ENCODE results near the gene SLC22A24.
"Not testable (repeated sequence)": the region's sequence is repeated elsewhere in the genome, so short reads cannot be mapped to it uniquely, and the experiment has no call there.

The SLC22A24 gene

DNA sequence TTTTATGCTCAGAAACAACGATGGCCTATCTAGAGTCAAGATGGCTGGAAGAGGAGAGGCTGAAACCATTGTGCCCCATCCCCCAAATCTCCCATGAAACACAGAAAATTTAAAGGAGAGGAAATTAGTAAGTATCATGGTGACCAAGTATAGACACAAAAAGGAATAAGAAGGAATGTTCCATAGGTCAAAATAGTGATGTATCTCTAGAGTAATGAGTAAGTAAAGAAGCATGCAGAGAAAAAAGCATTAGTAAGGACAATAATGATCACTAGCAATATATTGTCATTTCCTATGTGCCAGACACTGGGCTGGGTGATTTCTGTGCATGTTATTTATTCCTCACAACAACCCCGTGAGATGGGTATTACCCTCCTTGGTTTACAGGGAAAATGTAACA, 2.6 kb upstream of the SLC22A24 start:
- DNase-seq (ENCODE audit: low read depth), result no peak
- H3K4me3 ChIP-seq (ENCODE audit: control insufficient read depth, low read depth, low read length), result no peak overlapping the region
- TF ChIP-seq, protein P1, sequence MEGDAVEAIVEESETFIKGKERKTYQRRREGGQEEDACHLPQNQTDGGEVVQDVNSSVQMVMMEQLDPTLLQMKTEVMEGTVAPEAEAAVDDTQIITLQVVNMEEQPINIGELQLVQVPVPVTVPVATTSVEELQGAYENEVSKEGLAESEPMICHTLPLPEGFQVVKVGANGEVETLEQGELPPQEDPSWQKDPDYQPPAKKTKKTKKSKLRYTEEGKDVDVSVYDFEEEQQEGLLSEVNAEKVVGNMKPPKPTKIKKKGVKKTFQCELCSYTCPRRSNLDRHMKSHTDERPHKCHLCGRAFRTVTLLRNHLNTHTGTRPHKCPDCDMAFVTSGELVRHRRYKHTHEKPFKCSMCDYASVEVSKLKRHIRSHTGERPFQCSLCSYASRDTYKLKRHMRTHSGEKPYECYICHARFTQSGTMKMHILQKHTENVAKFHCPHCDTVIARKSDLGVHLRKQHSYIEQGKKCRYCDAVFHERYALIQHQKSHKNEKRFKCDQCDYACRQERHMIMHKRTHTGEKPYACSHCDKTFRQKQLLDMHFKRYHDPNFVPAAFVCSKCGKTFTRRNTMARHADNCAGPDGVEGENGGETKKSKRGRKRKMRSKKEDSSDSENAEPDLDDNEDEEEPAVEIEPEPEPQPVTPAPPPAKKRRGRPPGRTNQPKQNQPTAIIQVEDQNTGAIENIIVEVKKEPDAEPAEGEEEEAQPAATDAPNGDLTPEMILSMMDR (IDR thresholded peaks at IDR 0.05; ENCODE audit: control insufficient read depth, insufficient read depth, low read depth, low read length, missing control alignments), result no peak

DNA sequence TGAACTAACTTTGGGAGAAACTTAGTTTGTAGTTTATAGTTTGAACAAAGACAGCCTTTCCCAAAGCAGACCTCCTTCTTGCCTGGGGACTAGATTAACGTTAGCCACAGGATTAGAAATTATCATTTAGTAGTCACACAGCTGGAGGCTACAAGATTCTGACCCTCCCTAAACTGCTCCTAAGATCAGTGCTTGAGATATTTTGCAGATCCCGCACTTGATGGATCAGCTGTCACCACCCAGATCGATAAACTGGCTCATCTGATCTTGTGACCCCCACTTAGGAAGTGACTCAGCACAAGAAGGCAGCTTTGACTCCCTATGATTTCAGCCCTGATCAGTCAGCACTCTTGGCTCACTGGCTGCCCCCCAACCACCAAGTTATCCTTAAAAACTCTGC, 1.6 kb downstream of the SLC22A24 start:
- DNase-seq (ENCODE audit: low read depth), result no peak
- no peak overlapping the region for H3K4me3 ChIP-seq (ENCODE audit: control insufficient read depth, low read depth, low read length)
- TF ChIP-seq, protein P1 (IDR thresholded peaks at IDR 0.05; ENCODE audit: control insufficient read depth, insufficient read depth, low read depth, low read length, missing control alignments), result no peak

DNA sequence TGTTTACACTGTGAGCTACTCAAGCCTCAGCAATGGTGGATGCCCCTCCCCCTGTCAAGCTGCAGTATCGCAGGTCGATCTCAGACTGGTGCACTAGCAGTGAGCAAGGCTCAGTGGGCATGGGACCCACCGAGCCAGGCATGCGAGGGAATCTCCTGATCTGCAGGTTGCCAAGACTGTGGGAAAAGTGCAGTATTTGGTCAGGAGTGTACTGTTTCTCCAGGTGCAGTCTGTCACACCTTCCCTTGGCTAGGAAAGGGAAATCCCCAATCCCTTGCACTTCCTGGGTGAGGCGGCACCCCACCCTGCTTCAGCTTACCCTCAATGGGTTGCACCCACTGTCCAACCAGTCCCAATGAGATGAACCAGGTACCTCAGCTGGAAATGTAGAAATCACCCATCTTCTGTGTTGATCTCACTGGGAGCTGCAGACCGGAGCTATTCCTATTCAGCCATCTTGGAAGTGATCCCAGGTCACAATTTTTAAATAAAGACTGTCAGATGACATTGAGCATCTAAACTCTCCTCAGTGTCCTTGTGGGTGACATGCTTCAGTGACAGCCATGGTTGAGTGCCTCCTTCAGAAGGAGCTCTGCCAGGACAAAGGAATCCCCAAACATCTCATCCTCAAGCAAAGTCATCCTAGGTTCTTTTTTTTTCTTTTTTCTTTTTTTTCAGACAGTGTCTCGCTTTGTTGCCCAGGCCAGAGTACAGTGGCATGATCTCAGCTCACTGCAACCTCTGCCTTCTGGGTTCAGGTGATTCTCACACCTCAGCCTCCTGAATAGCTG, 10.8 kb downstream of the SLC22A24 start:
- no peak for DNase-seq (ENCODE audit: low read depth)
- TF ChIP-seq, protein P1 (IDR thresholded peaks at IDR 0.05; ENCODE audit: control insufficient read depth, insufficient read depth, low read depth, low read length, missing control alignments), result no peak
- H3K4me3 ChIP-seq (ENCODE audit: control insufficient read depth, low read depth, low read length), result no peak overlapping the region

DNA sequence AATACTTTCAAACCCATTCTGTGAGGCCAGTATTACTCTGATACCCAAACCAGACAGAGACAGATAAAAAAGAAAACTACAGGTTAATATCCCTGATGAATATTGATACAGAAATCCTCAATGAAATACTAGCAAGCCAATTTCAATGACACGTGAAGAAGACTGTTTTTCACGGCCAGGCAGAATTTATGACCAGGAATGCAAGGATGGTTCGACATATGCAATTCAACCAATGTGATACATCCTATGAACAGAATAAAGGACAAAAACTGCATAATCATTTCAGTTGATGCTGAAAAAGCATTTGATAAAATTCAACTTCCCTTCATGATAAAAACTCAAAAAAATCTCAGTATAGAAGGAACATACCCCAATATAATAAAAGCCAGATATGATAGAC, 44.5 kb downstream of the SLC22A24 start:
- TF ChIP-seq, protein P1 (IDR thresholded peaks at IDR 0.05; ENCODE audit: control insufficient read depth, insufficient read depth, low read depth, low read length, missing control alignments), result no peak
- H3K4me3 ChIP-seq (ENCODE audit: control insufficient read depth, low read depth, low read length), result no peak overlapping the region
- no peak for DNase-seq (ENCODE audit: low read depth)

DNA sequence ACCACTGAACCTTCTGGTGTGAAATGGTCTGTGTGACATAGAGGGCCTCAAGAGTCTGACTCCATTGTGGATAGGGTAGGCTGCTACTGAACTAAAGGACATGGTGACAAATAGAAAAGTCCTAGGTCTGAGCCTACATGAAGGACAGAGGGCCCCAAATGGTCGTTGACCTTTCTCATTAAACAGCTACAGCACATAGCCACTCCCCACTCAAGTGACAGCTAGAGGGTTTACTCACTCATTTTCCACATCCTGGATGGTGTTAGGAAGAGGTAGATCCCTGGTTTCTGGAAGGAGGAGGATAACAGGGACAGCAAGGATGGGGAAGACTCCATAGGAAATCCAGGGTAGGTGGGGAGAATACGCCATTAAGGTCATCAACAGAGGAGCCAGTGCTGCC, 63.3 kb downstream of the SLC22A24 start:
- TF ChIP-seq, protein P1 (IDR thresholded peaks at IDR 0.05; ENCODE audit: control insufficient read depth, insufficient read depth, low read depth, low read length, missing control alignments), result no peak
- no peak overlapping the region for H3K4me3 ChIP-seq (ENCODE audit: control insufficient read depth, low read depth, low read length)
- DNase-seq (ENCODE audit: low read depth), result no peak

DNA sequence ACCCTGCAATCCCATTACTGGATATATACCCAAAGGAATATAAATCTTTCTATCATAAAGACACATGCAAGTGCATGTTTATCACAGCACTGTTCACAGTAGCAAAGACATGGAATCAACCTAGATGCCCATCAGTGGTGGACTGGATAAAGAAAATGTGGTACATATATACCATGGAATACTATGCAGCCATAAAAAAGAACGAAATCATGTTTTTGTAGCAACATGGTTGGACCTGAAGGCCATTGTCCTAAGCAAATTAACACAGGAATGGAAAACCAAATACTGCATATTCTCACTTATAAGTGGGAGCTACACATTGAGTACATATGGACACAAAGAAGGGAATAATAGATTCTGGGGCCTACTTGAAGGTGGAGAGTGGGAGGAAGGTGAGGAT, 97.8 kb downstream of the SLC22A24 start:
- not testable (repeated sequence) for DNase-seq (ENCODE audit: low read depth); H3K4me3 ChIP-seq (ENCODE audit: control insufficient read depth, low read depth, low read length)

DNA sequence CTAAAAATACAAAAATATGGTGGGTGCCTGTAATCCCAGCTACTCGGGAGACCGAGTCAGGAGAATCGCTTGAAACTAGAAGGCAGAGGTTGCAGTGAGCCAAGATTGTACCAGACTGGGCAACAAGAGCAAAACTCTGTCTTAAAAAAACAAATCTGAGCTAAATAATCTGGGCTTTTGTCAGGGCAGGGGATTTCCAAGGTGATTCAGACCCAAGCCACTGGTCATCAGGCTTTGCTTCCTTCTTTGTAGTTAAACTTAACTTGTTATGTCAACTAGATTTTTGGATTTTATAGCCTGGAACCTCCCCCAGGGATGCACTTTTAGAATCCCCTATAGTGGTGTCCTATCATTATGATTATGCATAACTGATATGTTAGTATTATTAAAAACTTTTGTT, 101.4 kb downstream of the SLC22A24 start:
- DNase-seq (ENCODE audit: low read depth), result no peak
- no peak overlapping the region for H3K4me3 ChIP-seq (ENCODE audit: control insufficient read depth, low read depth, low read length)
- TF ChIP-seq, protein P1 (IDR thresholded peaks at IDR 0.05; ENCODE audit: control insufficient read depth, insufficient read depth, low read depth, low read length, missing control alignments), result no peak

All from AG09309 (cell line).